HG02642 (cell line): Measurements from ENCODE around the gene DENND1A.
"Not testable (repeated sequence)": the region's sequence is repeated elsewhere in the genome, so short reads cannot be mapped to it uniquely, and the experiment has no call there.

Experiments
- ATAC-seq: cut with Tn5 transposase; IDR thresholded peaks from one replicate; pipeline ENCODE4 v1.9.1; 2021; ENCODE audit warnings: mild to moderate bottlenecking; ENCODE audit not compliant: unreplicated experiment, poor library complexity

The DENND1A gene

DNA sequence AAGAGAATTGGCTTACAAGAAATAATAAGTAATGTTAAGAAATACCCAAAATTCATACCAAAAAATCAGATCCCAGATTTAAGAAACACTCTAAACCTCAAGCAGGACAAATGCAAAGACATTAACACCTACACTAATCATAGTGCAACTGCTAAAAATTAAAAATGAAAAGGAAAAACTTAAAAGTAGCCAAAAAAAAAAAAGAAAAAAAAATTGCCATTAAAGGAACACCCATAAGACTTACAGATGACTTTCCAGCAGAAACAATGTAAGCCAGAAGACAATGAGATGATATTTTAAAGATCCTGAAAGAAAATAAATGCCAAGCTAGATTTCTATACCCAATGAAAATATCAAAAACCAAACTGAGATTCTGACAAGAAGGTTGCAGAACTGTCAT is 101.5 kb downstream of the DENND1A start:
- no peak for ATAC-seq

DNA sequence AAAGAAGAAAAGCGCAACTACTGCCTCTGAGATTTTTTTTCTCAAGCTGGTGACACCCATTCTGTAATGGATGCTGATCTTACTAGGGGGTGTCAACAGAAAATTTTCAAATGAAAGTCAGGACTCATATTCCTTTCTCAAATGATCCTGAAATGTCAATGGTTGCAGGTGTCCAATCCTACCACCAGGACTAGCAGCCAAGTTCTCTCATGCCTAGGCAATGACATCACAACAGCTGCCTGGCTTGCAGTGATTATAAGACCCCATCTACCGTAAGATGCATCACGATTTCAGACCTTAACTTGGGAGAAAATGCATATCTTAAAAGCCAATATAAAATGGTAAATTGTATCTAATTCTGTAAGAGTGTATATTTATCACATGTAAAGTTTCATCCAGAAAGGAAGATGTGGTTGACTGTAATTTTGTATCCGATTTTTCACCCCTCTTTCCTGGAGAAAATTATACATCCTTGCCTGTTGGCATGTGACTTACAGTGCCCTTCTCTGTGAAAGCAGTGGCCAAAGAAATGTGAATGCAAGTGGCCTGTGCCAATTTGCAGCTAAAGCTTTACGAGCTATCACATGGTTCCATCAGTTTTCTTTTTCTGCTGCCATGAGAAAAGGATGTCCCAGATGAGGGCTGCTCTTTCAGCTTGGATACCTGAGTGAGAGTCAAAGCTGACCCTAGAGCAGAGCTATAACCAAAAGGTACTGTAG is 104.4 kb downstream of the DENND1A start:
- ATAC-seq = no peak

DNA sequence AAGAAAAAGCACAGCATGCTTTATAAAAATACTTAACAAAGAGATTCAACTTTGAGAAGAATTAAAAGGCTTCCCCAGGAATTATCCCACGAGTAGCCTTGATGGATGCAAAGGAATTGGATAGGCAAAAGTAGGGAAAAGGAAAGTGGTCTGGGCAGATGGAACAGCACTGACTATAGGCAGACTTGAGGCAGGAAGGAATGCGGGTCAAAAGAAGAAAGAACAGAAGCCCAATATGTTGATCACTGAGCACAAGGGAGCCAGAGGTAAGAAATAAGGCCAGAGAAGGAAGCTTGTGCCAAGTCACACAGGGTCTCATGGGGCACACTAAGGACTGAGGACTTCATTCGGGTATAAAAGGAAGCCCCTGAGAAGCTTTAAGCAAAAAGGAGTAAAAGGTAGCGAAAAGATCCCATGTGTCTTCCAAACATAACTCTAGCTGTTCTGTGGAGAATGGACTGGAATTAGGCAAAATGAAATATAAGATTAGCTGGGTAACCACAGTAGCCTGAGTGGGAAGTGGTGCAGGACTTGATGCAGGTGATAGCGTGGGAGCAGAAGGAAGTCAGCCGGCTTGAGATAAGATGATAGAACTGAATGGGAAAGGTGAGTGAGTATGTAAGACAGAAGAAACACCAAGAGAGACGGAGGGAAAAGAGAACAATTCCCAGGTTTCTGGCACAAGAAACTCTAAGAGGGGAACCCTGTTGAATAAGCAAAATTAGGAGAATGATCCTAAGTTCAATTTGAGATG is 106.6 kb downstream of the DENND1A start:
- ATAC-seq = no peak

DNA sequence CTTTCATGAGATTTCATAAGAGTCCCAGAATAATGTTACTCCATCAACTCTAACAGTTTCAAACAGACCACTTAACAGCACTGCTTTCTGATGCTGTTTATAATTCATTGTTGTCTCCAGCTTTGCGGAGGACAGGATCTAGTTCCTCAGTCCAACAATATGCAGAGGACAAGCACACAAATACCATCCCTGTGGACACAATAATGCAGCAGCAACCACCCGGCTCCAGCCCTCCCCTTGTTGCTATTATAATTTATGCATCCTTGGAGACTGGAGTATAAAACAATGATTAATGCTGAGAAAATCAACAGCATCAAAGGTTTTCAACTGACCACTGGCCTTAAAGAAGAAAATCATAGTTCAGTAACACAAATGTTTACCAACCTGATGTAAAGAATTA is 108.3 kb downstream of the DENND1A start:
- ATAC-seq = no peak

DNA sequence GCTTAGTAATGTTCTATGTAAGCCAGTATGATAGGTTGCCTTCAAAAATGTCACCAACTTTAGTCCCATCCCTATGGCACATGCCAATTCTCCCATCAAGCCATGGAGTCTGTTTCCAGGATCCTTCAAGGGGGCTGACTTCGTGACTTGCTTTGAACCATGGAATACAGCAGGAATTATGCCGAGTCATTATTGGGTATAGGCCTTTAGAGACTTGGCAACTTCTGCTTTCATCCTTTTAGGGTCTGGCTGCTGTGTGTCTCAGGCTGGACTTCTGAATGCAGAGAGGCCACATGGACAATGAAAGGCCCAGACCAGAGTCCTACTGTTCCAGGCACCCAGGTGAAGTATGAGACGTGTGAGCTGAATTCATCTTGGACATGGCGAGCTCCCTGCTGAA is 109.8 kb downstream of the DENND1A start:
- ATAC-seq = no peak

DNA sequence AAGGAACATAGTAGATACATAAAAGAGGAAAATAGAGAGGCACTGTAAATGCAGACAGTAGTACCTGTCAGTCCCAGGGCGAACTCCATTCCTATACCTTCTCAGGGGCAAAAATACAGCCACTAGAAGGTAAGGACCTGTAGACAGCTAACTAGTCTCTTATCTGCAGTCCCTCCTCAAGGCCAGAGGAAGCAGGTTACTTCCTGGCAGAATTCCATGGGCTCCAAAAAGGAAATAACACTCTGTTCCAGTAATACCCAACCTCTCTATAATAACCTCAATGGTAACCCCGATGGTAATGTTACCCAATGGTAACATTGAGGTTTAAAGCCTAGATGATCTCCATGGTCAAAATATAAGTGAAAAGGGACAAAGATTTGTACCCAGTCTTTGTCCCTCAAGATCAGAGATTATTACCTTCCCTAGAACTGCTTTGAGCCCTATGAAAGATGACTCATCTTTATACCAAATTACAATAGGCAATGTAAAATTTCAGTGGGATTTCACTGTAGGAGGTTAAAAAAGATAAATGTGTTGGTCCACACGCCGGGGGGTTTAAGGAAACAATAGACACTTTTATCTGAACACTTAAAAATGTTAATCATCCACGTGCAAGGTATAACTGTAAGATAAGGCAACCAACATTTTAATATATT is 113.0 kb downstream of the DENND1A start:
- no peak for ATAC-seq

DNA sequence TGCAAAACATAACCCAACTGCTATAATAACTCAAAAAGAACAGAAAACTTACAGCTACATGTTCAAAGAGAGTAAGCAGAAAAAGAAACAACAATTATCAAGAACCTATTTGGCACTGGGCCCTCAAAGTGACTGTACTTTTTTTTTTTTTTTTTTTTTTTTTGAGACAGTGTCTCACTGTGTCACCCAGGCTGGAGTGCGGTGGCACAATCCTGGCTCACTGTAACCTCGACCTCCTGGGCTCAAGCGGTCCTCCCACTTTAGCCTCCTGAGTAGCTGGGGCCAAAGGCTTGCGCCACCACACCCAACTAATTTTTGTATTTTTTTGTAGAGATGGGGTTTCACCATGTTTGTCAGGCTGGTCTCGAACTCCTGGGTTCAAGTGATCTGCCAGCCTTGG is 114.1 kb downstream of the DENND1A start:
- not testable (repeated sequence) for ATAC-seq

DNA sequence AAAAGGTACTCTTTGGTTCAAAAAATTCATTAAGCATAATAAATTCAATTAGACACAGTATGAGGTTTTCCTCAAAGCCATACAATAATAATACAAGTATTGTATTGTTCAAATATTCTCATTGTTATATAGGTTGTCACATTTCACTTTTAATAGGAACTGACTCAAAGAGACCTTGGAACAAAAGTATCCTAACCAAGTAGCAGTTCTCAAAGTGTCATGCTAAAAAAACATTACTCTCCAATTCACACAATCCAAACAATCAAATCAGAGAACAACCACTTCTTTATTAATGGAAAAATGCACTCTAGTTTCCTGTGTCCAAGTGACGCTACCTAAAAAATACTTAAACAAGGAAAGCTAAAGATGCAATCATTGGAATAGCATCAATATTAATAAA is 115.4 kb downstream of the DENND1A start:
- ATAC-seq = no peak

DNA sequence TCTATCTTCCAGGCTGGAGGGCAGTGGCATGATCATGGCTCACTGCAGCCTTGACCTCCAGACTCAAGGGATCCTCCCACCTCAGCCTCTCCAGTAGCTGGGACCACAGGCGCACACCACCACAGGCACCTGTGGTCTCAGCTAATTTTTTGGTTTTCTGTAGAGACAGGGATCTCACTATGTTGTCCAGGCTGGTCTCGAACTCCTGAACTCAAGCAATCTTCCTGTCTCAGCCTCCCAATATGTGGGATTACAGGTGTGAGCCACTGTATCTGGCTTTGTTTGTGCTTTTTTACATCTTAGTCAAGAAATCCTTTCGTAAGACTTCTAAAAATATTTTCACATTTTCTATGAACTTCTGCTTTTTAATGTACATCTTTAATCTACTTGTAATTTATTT is 116.9 kb downstream of the DENND1A start:
- ATAC-seq = no peak

DNA sequence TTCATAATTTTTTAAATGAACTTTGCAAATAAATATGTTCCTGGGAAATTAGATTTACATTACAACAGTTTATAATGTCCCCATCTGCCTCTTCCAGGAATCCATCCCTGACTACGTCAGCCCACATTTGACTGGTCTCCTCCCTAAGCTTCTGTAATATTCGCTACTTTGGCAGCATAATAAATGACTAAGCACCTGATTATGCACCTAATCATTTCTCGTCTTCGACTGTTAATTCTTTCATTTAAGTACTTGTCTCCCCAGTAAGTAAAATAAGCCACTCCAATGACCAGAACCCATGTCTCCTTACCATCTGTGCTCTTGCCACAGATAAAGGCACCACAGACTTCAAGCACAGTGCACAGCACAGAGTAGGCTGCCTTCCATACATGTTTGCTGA is 122.7 kb downstream of the DENND1A start:
- no peak for ATAC-seq

DNA sequence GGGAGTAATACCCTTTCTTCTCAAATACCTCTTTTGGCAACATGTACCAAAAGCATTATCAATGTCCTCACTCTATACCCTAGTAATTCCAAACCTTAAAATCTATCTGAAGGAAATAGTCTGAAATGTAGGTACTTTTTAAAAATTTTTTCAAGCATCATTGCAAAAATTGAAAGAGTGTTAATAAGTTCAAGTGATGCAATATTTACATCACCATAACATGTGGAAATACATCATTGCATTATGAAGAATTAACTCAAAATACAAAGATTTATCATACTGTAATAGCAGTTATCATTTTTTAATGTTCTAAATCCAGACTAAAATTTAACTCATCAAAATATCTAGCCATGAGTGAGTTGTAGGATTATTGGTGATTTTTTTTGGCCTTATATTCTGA is 123.1 kb downstream of the DENND1A start:
- no peak for ATAC-seq

DNA sequence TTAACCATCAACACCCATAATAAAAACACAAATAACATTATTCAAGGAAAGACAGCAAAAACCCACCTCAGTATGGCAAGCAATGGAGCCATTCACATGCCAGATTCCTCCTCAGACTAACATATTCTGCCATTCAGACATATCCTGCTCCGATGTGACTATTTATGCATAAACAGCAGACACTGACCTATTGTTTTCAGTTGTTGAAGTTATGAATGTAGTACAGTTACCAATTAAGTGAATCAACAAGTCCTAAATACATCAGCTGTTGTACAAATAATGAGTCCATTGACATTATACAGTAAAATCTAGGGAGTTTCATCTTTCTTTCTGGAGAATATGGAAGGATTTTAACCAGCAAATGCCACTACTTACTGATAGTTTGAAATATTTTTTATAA is 131.7 kb downstream of the DENND1A start:
- no peak for ATAC-seq

DNA sequence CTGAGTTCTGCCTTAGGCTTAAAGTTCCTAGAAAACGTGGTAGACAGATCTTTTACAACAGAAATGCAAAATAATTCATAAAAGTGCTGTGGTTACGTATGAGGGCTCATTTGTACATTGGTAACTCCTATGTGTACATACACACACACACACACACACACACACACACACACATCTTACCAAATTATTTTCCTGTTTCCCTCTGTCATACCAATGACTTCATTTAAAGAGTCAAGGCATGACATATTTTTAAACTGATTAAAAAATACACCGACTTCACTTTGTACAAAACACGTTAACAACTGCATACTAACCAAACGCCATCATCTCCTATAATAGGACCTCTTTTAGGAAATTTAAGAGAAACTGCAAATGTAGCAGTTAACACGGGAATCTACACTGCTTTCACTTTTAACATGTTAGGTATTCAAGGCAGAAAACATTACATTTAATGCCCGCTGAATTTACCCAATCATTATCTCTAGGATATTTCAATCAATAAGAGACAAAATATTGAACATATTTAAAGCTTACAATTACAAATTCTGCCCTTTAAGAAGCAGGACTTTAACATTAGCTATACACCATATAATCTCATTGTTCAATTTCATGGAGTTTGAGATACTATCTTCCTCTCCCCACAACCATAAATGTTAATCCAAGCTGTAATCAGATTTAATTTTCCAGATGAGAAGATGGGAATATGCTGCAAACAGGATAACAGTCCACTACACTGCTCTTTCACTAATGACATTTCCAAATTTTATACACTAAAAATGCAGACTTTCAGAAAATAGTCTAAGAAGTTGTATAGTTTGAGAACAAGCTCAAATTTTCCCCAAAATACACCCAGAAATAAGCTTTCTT is 133.1 kb downstream of the DENND1A start:
- no peak for ATAC-seq

DNA sequence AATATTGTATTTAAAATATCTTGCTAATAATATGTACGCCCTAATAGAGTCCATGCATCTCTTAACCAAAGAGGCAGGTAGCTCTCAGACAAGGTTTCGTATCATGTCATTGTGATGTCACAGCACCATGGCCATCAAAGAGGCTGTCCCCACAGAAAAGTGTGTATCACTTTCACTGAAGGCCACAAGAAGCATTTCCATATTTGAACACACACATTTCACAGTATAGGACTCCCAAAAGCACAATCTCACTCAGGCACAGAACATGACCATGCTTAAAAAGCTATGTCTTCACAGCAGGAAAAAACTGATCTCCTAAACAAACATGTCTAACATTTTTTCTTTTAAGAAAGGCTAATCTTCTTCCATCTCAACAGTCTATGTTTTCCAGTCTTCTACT is 133.8 kb downstream of the DENND1A start:
- no peak for ATAC-seq

DNA sequence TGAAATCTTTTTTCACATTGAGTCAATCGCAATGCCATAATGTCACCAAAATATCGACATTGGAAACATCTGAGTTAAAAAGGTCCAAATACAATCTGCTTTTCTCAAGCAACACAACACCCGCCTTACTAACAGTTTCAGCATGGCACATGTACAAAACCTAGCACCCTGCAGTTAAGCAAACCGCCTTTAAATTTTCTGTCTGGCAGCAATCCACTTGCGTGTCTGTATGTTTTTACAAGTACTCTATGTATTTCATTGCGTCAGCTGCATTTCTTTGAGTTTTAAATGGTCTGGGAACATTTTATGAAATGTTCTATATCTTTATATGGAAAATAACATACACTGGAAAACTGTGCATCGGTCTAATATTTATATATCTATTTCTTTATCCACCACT is 134.6 kb downstream of the DENND1A start:
- no peak for ATAC-seq

DNA sequence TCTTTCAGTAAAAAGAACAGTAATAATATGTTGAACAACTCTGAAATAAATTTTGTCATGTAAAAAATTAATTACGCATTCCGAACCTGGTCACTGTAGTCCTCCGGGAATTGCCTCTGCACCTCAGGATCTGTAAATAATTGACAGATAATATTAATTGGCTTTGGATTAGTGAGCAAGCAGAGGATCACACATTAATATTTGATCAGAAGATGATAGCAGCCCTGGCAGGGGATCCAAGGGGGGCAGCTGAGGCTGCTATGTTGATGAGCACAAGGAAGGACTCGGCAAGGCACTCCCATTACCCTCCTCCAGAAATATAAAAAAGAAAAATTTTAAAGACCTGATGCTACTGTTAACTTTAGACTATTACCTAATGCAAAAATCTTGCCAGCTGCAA is 137.4 kb downstream of the DENND1A start:
- no peak for ATAC-seq

DNA sequence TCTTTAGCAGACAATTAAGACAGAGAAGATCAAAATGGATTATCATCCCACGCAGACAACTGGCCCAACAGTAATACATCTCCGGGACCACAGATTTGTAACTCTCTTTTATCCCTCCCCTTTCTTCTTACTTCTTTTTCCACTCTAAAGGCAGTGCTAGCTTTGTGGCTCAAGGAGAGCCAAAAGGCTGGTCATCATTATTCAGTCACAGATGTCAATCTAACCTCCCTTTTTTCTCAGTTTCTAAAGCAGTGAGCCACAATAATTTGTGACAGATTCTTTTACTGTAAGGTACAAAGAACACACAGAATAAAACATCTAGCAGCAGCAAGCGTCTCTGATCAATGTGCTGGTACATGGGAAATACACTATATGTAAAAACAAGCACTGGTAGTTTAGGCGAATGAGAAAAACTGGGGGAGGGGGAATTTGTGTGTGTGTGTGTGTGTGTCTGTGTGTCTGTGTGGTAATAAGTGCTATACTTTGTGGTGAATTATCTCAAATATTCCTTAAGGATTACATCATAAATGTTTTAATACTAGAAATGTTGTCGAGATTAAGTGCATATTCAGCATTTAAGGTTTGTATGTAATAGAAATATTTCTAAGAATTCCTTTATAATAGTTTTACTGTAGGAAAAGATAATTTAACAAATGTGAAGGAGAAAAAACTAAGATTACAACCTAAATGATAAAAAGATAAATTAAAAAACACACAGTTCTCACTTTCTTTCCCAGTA is 140.2 kb downstream of the DENND1A start:
- ATAC-seq = no peak

DNA sequence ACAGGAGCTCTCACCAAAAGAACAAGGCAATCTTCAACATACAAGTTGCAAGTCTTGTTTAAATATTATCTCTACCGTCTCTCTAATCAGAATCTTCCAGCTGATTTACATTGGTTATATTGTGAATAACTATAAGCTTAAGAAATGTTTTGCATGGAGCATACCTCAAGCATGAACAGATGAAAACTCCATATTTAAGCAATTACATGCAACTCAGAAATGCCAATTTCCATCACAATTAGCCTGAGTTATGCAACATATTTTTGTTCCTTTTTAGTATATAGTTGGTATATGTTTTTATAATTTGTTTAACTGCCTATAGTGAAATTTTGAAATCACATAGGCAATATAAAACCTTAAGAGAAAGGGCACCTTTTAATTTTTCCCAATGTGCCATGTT is 142.5 kb downstream of the DENND1A start:
- ATAC-seq = no peak

DNA sequence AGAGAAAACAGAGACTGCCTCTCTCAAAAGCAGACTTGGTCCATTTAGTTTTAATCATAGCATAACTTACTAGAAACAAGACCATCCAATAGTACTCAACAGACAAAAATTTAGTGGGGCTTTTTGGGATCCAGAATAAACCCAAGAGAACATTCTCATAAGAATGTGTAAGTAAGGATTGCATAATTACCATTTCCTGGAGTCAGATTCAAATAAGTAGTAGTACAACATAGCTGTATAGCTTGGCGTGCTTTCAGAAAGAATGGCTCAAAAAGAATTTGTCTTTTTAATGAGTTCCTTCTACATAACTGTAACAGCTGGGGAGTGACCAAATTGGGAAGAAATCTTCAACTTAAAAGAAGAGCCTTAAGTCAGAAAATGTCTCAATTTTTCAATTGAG is 145.4 kb downstream of the DENND1A start:
- ATAC-seq = no peak
